Liver (tissue), 3 donors: ENCODE data around the gene INPP5B.

Source experiments
- CTCF ChIP-seq: fragments of 150-350 bp; IDR thresholded peaks from 2 replicates; pipeline ENCODE4 v1.5.1; 2017; ENCODE audit warnings: improper control_type of control experiment, low read depth, low read length; ENCODE audit not compliant: missing input control
- EGR1 ChIP-seq, 2 donors: IDR thresholded peaks; 2 replicates each; pipeline ENCODE4 v1.6.1; 2016 to 2018; ENCODE audit warnings: antibody characterized with exemption in 2 of 2, low read depth in 2 of 2
- FOXA1 ChIP-seq: IDR thresholded peaks from 2 replicates; pipeline ENCODE4 v1.6.1; 2016; ENCODE audit warnings: antibody characterized with exemption
- GABPA ChIP-seq, 2 donors: IDR thresholded peaks in 1 of 2; conservative IDR thresholded peaks in 1 of 2; 2 replicates each; pipeline ENCODE4 v1.6.1; 2016; ENCODE audit warnings: antibody characterized with exemption in 2 of 2, mild to moderate bottlenecking in 1 of 2, moderate library complexity in 1 of 2
- HNF4A ChIP-seq, 2 donors: conservative IDR thresholded peaks; 2 replicates each; pipeline ENCODE4 v1.6.1; 2016; ENCODE audit warnings: antibody characterized with exemption in 2 of 2, mild to moderate bottlenecking in 2 of 2
- HNF4G ChIP-seq: IDR thresholded peaks from 2 replicates; pipeline ENCODE4 v1.6.1; 2016; ENCODE audit warnings: antibody characterized with exemption
- JUND ChIP-seq, 2 donors: IDR thresholded peaks; 2 replicates each; pipeline ENCODE4 v1.6.1; 2016; ENCODE audit warnings: antibody characterized with exemption in 2 of 2
- TAF1 ChIP-seq: conservative IDR thresholded peaks from 2 replicates; pipeline ENCODE4 v1.6.1; 2016; ENCODE audit warnings: antibody characterized with exemption, mild to moderate bottlenecking
- YY1 ChIP-seq: IDR thresholded peaks from 2 replicates; pipeline ENCODE4 v1.6.1; 2016; ENCODE audit warnings: antibody characterized with exemption, mild to moderate bottlenecking
- TF ChIP-seq, protein P1 (sequence below): IDR thresholded peaks from 2 replicates; pipeline ENCODE4 v1.6.1; 2016; ENCODE audit warnings: antibody characterized with exemption, mild to moderate bottlenecking
- TF ChIP-seq, protein P2 (sequence below): IDR thresholded peaks from 2 replicates; pipeline ENCODE4 v1.6.1; 2016; ENCODE audit warnings: antibody characterized with exemption
- TF ChIP-seq, protein P3 (sequence below): IDR thresholded peaks from 2 replicates; pipeline ENCODE4 v1.6.1; 2016; ENCODE audit warnings: antibody characterized with exemption
- donor health status: healthy.
- donor health status: healthy.

DNA sequence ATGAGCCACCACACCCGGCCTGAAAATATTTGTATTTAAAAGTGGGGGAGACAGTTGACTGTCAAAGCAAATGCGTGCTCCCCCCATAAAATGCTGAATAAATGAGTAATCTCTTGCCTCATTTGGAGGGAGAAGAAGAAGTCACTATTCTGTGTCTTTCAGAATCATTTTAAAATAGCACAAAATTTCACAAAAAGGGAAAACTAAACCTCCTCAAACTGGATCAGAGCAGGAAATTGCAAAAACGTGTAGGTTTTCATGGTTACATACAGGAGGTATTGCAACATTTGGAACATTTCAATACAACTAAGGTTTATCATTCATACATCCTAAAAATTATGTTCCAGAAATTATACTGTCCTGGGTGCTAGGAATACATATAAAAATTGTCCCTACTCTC lies 101.1 kb downstream of the INPP5B start:
- no peak for TF ChIP-seq CTCF
- no peak for TF ChIP-seq JUND (IDR thresholded peaks at IDR 0.05)
- TF ChIP-seq, protein P1, sequence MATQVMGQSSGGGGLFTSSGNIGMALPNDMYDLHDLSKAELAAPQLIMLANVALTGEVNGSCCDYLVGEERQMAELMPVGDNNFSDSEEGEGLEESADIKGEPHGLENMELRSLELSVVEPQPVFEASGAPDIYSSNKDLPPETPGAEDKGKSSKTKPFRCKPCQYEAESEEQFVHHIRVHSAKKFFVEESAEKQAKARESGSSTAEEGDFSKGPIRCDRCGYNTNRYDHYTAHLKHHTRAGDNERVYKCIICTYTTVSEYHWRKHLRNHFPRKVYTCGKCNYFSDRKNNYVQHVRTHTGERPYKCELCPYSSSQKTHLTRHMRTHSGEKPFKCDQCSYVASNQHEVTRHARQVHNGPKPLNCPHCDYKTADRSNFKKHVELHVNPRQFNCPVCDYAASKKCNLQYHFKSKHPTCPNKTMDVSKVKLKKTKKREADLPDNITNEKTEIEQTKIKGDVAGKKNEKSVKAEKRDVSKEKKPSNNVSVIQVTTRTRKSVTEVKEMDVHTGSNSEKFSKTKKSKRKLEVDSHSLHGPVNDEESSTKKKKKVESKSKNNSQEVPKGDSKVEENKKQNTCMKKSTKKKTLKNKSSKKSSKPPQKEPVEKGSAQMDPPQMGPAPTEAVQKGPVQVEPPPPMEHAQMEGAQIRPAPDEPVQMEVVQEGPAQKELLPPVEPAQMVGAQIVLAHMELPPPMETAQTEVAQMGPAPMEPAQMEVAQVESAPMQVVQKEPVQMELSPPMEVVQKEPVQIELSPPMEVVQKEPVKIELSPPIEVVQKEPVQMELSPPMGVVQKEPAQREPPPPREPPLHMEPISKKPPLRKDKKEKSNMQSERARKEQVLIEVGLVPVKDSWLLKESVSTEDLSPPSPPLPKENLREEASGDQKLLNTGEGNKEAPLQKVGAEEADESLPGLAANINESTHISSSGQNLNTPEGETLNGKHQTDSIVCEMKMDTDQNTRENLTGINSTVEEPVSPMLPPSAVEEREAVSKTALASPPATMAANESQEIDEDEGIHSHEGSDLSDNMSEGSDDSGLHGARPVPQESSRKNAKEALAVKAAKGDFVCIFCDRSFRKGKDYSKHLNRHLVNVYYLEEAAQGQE: no peak
- TF ChIP-seq YY1: no peak
- no peak for TF ChIP-seq EGR1 (IDR thresholded peaks at IDR 0.05; ENCODE audit: low read depth in 2 of 2)
- TF ChIP-seq, protein P2, sequence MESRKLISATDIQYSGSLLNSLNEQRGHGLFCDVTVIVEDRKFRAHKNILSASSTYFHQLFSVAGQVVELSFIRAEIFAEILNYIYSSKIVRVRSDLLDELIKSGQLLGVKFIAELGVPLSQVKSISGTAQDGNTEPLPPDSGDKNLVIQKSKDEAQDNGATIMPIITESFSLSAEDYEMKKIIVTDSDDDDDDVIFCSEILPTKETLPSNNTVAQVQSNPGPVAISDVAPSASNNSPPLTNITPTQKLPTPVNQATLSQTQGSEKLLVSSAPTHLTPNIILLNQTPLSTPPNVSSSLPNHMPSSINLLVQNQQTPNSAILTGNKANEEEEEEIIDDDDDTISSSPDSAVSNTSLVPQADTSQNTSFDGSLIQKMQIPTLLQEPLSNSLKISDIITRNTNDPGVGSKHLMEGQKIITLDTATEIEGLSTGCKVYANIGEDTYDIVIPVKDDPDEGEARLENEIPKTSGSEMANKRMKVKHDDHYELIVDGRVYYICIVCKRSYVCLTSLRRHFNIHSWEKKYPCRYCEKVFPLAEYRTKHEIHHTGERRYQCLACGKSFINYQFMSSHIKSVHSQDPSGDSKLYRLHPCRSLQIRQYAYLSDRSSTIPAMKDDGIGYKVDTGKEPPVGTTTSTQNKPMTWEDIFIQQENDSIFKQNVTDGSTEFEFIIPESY: no peak
- TF ChIP-seq, protein P3, sequence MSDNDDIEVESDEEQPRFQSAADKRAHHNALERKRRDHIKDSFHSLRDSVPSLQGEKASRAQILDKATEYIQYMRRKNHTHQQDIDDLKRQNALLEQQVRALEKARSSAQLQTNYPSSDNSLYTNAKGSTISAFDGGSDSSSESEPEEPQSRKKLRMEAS: no peak
- no peak for TF ChIP-seq TAF1
- no peak for TF ChIP-seq GABPA (IDR thresholded peaks at IDR 0.05 in 1 of 2, conservative IDR thresholded peaks at IDR 0.05 in 1 of 2)
- TF ChIP-seq FOXA1: no peak
- no peak for TF ChIP-seq HNF4A (conservative IDR thresholded peaks at IDR 0.05)
- no peak for TF ChIP-seq HNF4G
